ENCODE data around the gene SYPL1. TPM values are rescaled to one million over a fixed set of nuclear protein-coding genes. Genes with fewer than 3 reads are reported as not detected.

SYPL1 gene
- polyA plus RNA-seq, 1 donor from 2014 or later = 17.4 TPM

- H2AFZ ChIP-seq (ENCODE audit: low read depth, low read length) = no peak overlapping the region
- no peaks in the 10 kb centered on the region for H3K79me2 ChIP-seq (replicated peaks; ENCODE audit: insufficient read depth, low read length)
- no peaks in the 10 kb centered on the region for H3K36me3 ChIP-seq (ENCODE audit: insufficient read depth, low read length)
These were observed 16.5 kb downstream of the SYPL1 start for GRCh38 chr7:106095634-106096033.

GRCh38 chr7:106094780-106095179 is 17.3 kb downstream of the SYPL1 start:
- no peaks in the 10 kb centered on the region for H3K36me3 ChIP-seq (ENCODE audit: insufficient read depth, low read length)
- no peak overlapping the region for H2AFZ ChIP-seq (ENCODE audit: low read depth, low read length)
- H3K27ac ChIP-seq (ENCODE audit: low read length) = no peak overlapping the region
- no peak for TF ChIP-seq EP300 (conservative IDR thresholded peaks at IDR 0.05; ENCODE audit: poor library complexity, severe bottlenecking)
- no peak for TF ChIP-seq MXI1 (conservative IDR thresholded peaks at IDR 0.05; ENCODE audit: poor library complexity, severe bottlenecking)
- TF ChIP-seq CTCF (IDR thresholded peaks at IDR 0.05; ENCODE audit: poor library complexity, severe bottlenecking) = no peak
- TF ChIP-seq TAF1 (IDR thresholded peaks at IDR 0.05; ENCODE audit: low read depth) = no peak
- no peak for TF ChIP-seq SMC3 (conservative IDR thresholded peaks at IDR 0.05; ENCODE audit: poor library complexity)
- no peak for TF ChIP-seq RAD21 (conservative IDR thresholded peaks at IDR 0.05)
- TF ChIP-seq EZH2 (IDR thresholded peaks at IDR 0.05; ENCODE audit: borderline replicate concordance, insufficient read depth, low read length, poor library complexity, severe bottlenecking) = no peak
- no peak for TF ChIP-seq POLR2AphosphoS5 (IDR thresholded peaks at IDR 0.05)

More at GRCh38 chr7:106095634-106096033, 16.5 kb downstream of the SYPL1 start:
- no peaks in the 10 kb centered on the region for H3F3A ChIP-seq (ENCODE audit: insufficient read depth, low read length, poor library complexity, severe bottlenecking)
- H3K9ac ChIP-seq (ENCODE audit: low read length) = no peak overlapping the region
- no peaks in the 10 kb centered on the region for H3K9me2 ChIP-seq (ENCODE audit: insufficient read depth, low read length)
- no peaks in the 10 kb centered on the region for H4K20me1 ChIP-seq (ENCODE audit: insufficient read depth)
- H3K4me2 ChIP-seq (ENCODE audit: low read length) = no peak overlapping the region
- H3K9me3 ChIP-seq (ENCODE audit: low read length) = no peaks in the 10 kb centered on the region
- no peak overlapping the region for H3K4me3 ChIP-seq (ENCODE audit: low read length)
- no peaks in the 10 kb centered on the region for H3K27me3 ChIP-seq (ENCODE audit: insufficient read depth, low read depth, low read length)
- no peak overlapping the region for H3K27ac ChIP-seq (ENCODE audit: low read length)
- TF ChIP-seq EP300 (conservative IDR thresholded peaks at IDR 0.05; ENCODE audit: poor library complexity, severe bottlenecking) (no peak), CTCF (IDR thresholded peaks at IDR 0.05; ENCODE audit: poor library complexity, severe bottlenecking) (no peak), TAF1 (IDR thresholded peaks at IDR 0.05; ENCODE audit: low read depth) (no peak), POLR2AphosphoS5 (IDR thresholded peaks at IDR 0.05) (no peak), EZH2 (IDR thresholded peaks at IDR 0.05; ENCODE audit: borderline replicate concordance, insufficient read depth, low read length, poor library complexity, severe bottlenecking) (no peak), RAD21 (conservative IDR thresholded peaks at IDR 0.05) (no peak), MXI1 (conservative IDR thresholded peaks at IDR 0.05; ENCODE audit: poor library complexity, severe bottlenecking) (no peak), SMC3 (conservative IDR thresholded peaks at IDR 0.05; ENCODE audit: poor library complexity) (no peak), REST (IDR thresholded peaks at IDR 0.05; ENCODE audit: borderline replicate concordance) (no peak)

More at GRCh38 chr7:106094780-106095179, 17.3 kb downstream of the SYPL1 start:
- H4K20me1 ChIP-seq (ENCODE audit: insufficient read depth) = no peaks in the 10 kb centered on the region
- H3K79me2 ChIP-seq (replicated peaks; ENCODE audit: insufficient read depth, low read length) = no peaks in the 10 kb centered on the region
- no peak overlapping the region for H3K4me3 ChIP-seq (ENCODE audit: low read length)
- H3K9me3 ChIP-seq (ENCODE audit: low read length) = no peaks in the 10 kb centered on the region
- no peaks in the 10 kb centered on the region for H3F3A ChIP-seq (ENCODE audit: insufficient read depth, low read length, poor library complexity, severe bottlenecking)
- H3K9ac ChIP-seq (ENCODE audit: low read length) = no peak overlapping the region
- H3K9me2 ChIP-seq (ENCODE audit: insufficient read depth, low read length) = no peaks in the 10 kb centered on the region
- H3K27me3 ChIP-seq (ENCODE audit: insufficient read depth, low read depth, low read length) = no peaks in the 10 kb centered on the region
- H3K4me2 ChIP-seq (ENCODE audit: low read length) = no peak overlapping the region
